HCT116 (cell line): ENCODE measurements around the gene PDXK. TPM values are rescaled to one million over a fixed set of nuclear protein-coding genes. Genes with fewer than 3 reads are reported as not detected.

Source experiments
- ATAC-seq: fragments of 200-7000 bp; cut with Tn5 transposase; 2 replicates; pipeline ENCODE4 v1.9.1; 2020; ENCODE audit warnings: mild to moderate bottlenecking, moderate library complexity
- BruUV-seq: library from RNA; stranded (reverse); fragments of 400-500 nt; replicated peaks from 2 replicates; lab custom pipeline; 2021; lab: Mats Ljungman, UMichigan
- CTCF ChIA-PET: fragments of 300-600 bp; sonication (Branson Sonifier 250); formaldehyde crosslinking; loops from one replicate; lab custom pipeline; 2021; ENCODE audit warnings: antibody characterized with exemption; lab: Charles Lee
- POLR2A ChIA-PET: fragments of 300-600, 350-600 bp; sonication (Branson Sonifier 250); formaldehyde crosslinking; loops from one replicate; lab custom pipeline; 2021; ENCODE audit warnings: antibody characterized with exemption; lab: Charles Lee
- RAD21 ChIA-PET, 2 experiments: fragments of 300-600 bp; sonication (Branson Sonifier 250); formaldehyde crosslinking; loops; one replicate each; lab custom pipeline; 2023; ENCODE audit warnings: low total read pairs in 2 of 2; ENCODE audit not compliant: uncharacterized antibody in 2 of 2, unreplicated experiment in 2 of 2, low non-redundant PET in 1 of 2; lab: Charles Lee
- DNase-seq: peaks from one replicate; pipeline ENCODE4 v3.0.0-alpha.2; 2010; ENCODE audit warnings: low read depth, low spot score
- H2AFZ ChIP-seq: fragments of 200-600 bp; shearing (Covaris generic), sonication (generic); 2 replicates; pipeline ENCODE4 v1.6.1; 2017; ENCODE audit warnings: low read depth, mixed run types, mixed read lengths, antibody characterized with exemption, low read length; ENCODE audit not compliant: poor library complexity, severe bottlenecking
- H3K27ac ChIP-seq: 2 replicates; pipeline ENCODE4 v1.5.1; 2012; ENCODE audit warnings: low read depth, low read length
- H3K27me3 ChIP-seq: fragments of 200-600 bp; sonication (generic); 2 replicates; pipeline ENCODE4 v1.6.1; 2016; ENCODE audit warnings: mixed run types, low read length, mixed read lengths; ENCODE audit not compliant: insufficient read depth
- H3K36me3 ChIP-seq, 2 experiments: fragments of 200-500 bp in 1 of 2; fragments of 200-600 bp in 1 of 2; sonication (Bioruptor generic) in 1 of 2; sonication (generic) in 1 of 2; 2 replicates each; pipeline versions ENCODE4 v1.5.1 to v1.6.1; 2014 to 2016; ENCODE audit warnings: low read length in 2 of 2, inconsistent platforms in 1 of 2, mixed read lengths in 1 of 2, mixed run types in 1 of 2; ENCODE audit not compliant: insufficient read depth in 2 of 2, control insufficient read depth in 1 of 2
- H3K4me1 ChIP-seq, 2 experiments: fragments of 200-600 bp in 1 of 2; sonication (generic) in 1 of 2; 2 replicates each; pipeline versions ENCODE4 v1.5.1 to v1.6.1; 2012 to 2017; ENCODE audit warnings: low read length in 2 of 2, inconsistent platforms in 1 of 2, mild to moderate bottlenecking in 1 of 2, mixed read lengths in 1 of 2, mixed run types in 1 of 2, moderate library complexity in 1 of 2; ENCODE audit not compliant: insufficient read depth in 2 of 2, control insufficient read depth in 1 of 2
- H3K4me2 ChIP-seq: fragments of 200-600 bp; sonication (generic); 2 replicates; pipeline ENCODE4 v1.6.1; 2017; ENCODE audit warnings: mixed run types, low read length, mixed read lengths
- H3K4me3 ChIP-seq, 2 experiments: fragments of 200-600 bp in 1 of 2; sonication (generic) in 1 of 2; replicated peaks in 1 of 2; 2 replicates each; pipeline ENCODE4 v1.5.1; 2011 to 2016; ENCODE audit warnings: low read length in 2 of 2, control low read depth in 1 of 2, low read depth in 1 of 2, mild to moderate bottlenecking in 1 of 2, mixed read lengths in 1 of 2, mixed run types in 1 of 2
- H3K79me2 ChIP-seq: fragments of 200-600 bp; sonication (generic); 2 replicates; pipeline ENCODE4 v1.6.1; 2017; ENCODE audit warnings: mild to moderate bottlenecking, mixed run types, low read length, moderate library complexity, mixed read lengths; ENCODE audit not compliant: insufficient read depth
- H3K9ac ChIP-seq: fragments of 200-600 bp; sonication (generic); 2 replicates; pipeline ENCODE4 v1.6.1; 2016; ENCODE audit warnings: low read length, mixed read lengths
- H3K9me2 ChIP-seq: fragments of 200-600 bp; sonication (generic), shearing (Covaris generic); 2 replicates; pipeline ENCODE4 v1.6.1; 2017; ENCODE audit warnings: mixed run types, mild to moderate bottlenecking, moderate library complexity; ENCODE audit not compliant: insufficient read depth
- H3K9me3 ChIP-seq, 2 experiments: fragments of 200-500 bp in 1 of 2; fragments of 200-600 bp in 1 of 2; sonication (Bioruptor generic) in 1 of 2; sonication (generic) in 1 of 2; 2 replicates each; pipeline ENCODE4 v1.6.1; 2014 to 2017; ENCODE audit warnings: low read length in 2 of 2, mixed read lengths in 2 of 2, inconsistent platforms in 1 of 2, low read depth in 1 of 2, mild to moderate bottlenecking in 1 of 2, mixed run types in 1 of 2, moderate library complexity in 1 of 2; ENCODE audit not compliant: control insufficient read depth in 1 of 2, insufficient read depth in 1 of 2
- H4K20me1 ChIP-seq: fragments of 200-600 bp; sonication (generic), shearing (Covaris generic); 2 replicates; pipeline ENCODE4 v1.6.1; 2017; ENCODE audit warnings: mixed run types, mild to moderate bottlenecking, moderate library complexity; ENCODE audit not compliant: insufficient read depth
- CTCF ChIP-seq, 3 experiments: fragments of 200-600 bp in 1 of 3; sonication (generic) in 1 of 3; IDR thresholded peaks in 2 of 3; conservative IDR thresholded peaks in 1 of 3; 2 replicates each; pipeline ENCODE4 v1.5.1; 2012 to 2017; ENCODE audit warnings: low read depth in 2 of 3, low read length in 2 of 3, antibody characterized with exemption in 1 of 3, borderline replicate concordance in 1 of 3, control low read depth in 1 of 3, mild to moderate bottlenecking in 1 of 3, mixed read lengths in 1 of 3, mixed run types in 1 of 3, moderate library complexity in 1 of 3; ENCODE audit not compliant: insufficient read depth in 1 of 3
- EZH2phosphoT487 ChIP-seq: fragments of 200-600 bp; IDR thresholded peaks from 2 replicates; pipeline ENCODE4 v1.6.1; 2018; ENCODE audit warnings: antibody characterized with exemption, borderline replicate concordance
- JUND ChIP-seq: IDR thresholded peaks from 2 replicates; pipeline ENCODE4 v1.6.1; 2012
- POLR2A ChIP-seq: IDR thresholded peaks from 2 replicates; pipeline ENCODE4 v1.7.0; 2011; ENCODE audit warnings: borderline replicate concordance; ENCODE audit not compliant: insufficient read depth, insufficient read length; ENCODE audit errors: extremely low read depth
- REST ChIP-seq: IDR thresholded peaks from 2 replicates; pipeline ENCODE4 v1.6.1; 2012; ENCODE audit warnings: low read depth
- SP1 ChIP-seq: IDR thresholded peaks from 2 replicates; pipeline ENCODE4 v1.6.1; 2012; ENCODE audit warnings: low read depth
- SRF ChIP-seq: IDR thresholded peaks from 2 replicates; pipeline ENCODE4 v1.6.1; 2012; ENCODE audit warnings: low read depth
- ZFX ChIP-seq: fragments of 450-650 bp; IDR thresholded peaks from 2 replicates; pipeline ENCODE4 v1.6.1; 2017
- ZNF274 ChIP-seq: fragments of 200-500 bp; sonication (Bioruptor generic); IDR thresholded peaks from 2 replicates; pipeline ENCODE4 v1.6.1; 2014; ENCODE audit warnings: mild to moderate bottlenecking, low read depth, low read length, inconsistent platforms
- intact Hi-C: fragments of 100-400 bp; cut with micrococcal nuclease; formaldehyde crosslinking; loops from 2 replicates; pipeline ENCODE4 v1.10.0; 2022
- total RNA-seq: library from RNA; stranded (reverse); gene quantifications from one replicate; pipeline ENCODE4 v1.2.1, GENCODE V29; 2021; ENCODE audit not compliant: unreplicated experiment

Gene PDXK
- total RNA-seq, 1 experiment from 2014 or later: 127 TPM

GRCh38 chr21:43808367-43808766, 89.4 kb downstream of the PDXK start (continued):
- TF ChIP-seq EZH2phosphoT487 (no peak), CTCF (IDR thresholded peaks at IDR 0.05 in 2 of 3, conservative IDR thresholded peaks at IDR 0.05 in 1 of 3; ENCODE audit: borderline replicate concordance in 1 of 3, insufficient read depth in 1 of 3, low read depth in 2 of 3, low read length in 2 of 3) (no peak), ZFX (no peak), JUND (no peak), ZNF274 (no peak), REST (no peak), POLR2A (no peak), SRF (no peak)

- Histone ChIP-seq H3K36me3 (peaks cover 0 to 3% of the 10 kb centered on the region in 2 experiments; a peak in 2 of 4 replicates), H3K27ac (no peak overlapping the region), H2AFZ (no peak overlapping the region), H3K9me2 (no peaks in the 10 kb centered on the region), H3K9me3 (no peaks in the 10 kb centered on the region), H3K4me2 (no peak overlapping the region), H3K4me1 (peaks cover 3 to 8% of the 10 kb centered on the region in 2 experiments; a peak in 2 of 4 replicates), H3K27me3 (no peaks in the 10 kb centered on the region), H4K20me1 (no peaks in the 10 kb centered on the region)
- ATAC-seq: no peak
- intact Hi-C loops: no loop called here
- no TSS peak for BruUV-seq
- POLR2A ChIA-PET: no interaction called here
- TF ChIP-seq CTCF (IDR thresholded peaks at IDR 0.05 in 2 of 3, conservative IDR thresholded peaks at IDR 0.05 in 1 of 3; ENCODE audit: borderline replicate concordance in 1 of 3, insufficient read depth in 1 of 3, low read depth in 2 of 3, low read length in 2 of 3): no peak
- no peak for TF ChIP-seq SP1
- TF ChIP-seq, all 23 proteins: peak for 0
- Histone ChIP-seq H3K9ac (no peak overlapping the region), H3K79me2 (no peaks in the 10 kb centered on the region), H3K4me3 (no peak overlapping the region)
- ChIA-PET RAD21 (no interaction called here), CTCF (interaction anchor here (0.9 to 1.2 kb wide), 2 partner anchors 129 to 166 kb away, joined by 3 to 7 read pairs; no protein-coding TSS in a partner anchor)
- DNase-seq: no peak
Measured at GRCh38 chr21:43808832-43809251, 89.9 kb downstream of the PDXK start.
